Measurements from ENCODE around the gene RBM45.

Gene RBM45

GRCh38 chr2:178160601-178161000, 48.4 kb downstream of the RBM45 start:
- TF ChIP-seq FOXP2 (optimal IDR thresholded peaks at IDR 0.05; ENCODE audit: borderline replicate concordance, extremely low read depth, extremely low read length, insufficient read depth) (no peak), TAF1 (IDR thresholded peaks at IDR 0.05; ENCODE audit: borderline replicate concordance, insufficient read depth, low read length) (no peak), POLR2AphosphoS5 (IDR thresholded peaks at IDR 0.05; ENCODE audit: low read depth, low read length) (no peak), SIN3A (IDR thresholded peaks at IDR 0.05; ENCODE audit: borderline replicate concordance, insufficient read depth, low read length) (no peak), REST (IDR thresholded peaks at IDR 0.05; ENCODE audit: insufficient read depth in 1 of 2, low read depth in 2 of 2, low read length in 2 of 2) (no peak)

GRCh38 chr2:178163395-178163794, 51.2 kb downstream of the RBM45 start:
- TF ChIP-seq TAF1 (IDR thresholded peaks at IDR 0.05; ENCODE audit: borderline replicate concordance, insufficient read depth, low read length) (no peak), POLR2AphosphoS5 (IDR thresholded peaks at IDR 0.05; ENCODE audit: low read depth, low read length) (no peak), REST (IDR thresholded peaks at IDR 0.05; ENCODE audit: insufficient read depth in 1 of 2, low read depth in 2 of 2, low read length in 2 of 2) (no peak), FOXP2 (optimal IDR thresholded peaks at IDR 0.05; ENCODE audit: borderline replicate concordance, extremely low read depth, extremely low read length, insufficient read depth) (no peak), SIN3A (IDR thresholded peaks at IDR 0.05; ENCODE audit: borderline replicate concordance, insufficient read depth, low read length) (no peak)

GRCh38 chr2:178163911-178164310, 51.7 kb downstream of the RBM45 start:
- no peak for TF ChIP-seq FOXP2 (optimal IDR thresholded peaks at IDR 0.05; ENCODE audit: borderline replicate concordance, extremely low read depth, extremely low read length, insufficient read depth)
- TF ChIP-seq REST (IDR thresholded peaks at IDR 0.05; ENCODE audit: insufficient read depth in 1 of 2, low read depth in 2 of 2, low read length in 2 of 2): no peak
- TF ChIP-seq POLR2AphosphoS5 (IDR thresholded peaks at IDR 0.05; ENCODE audit: low read depth, low read length): no peak
- TF ChIP-seq TAF1 (IDR thresholded peaks at IDR 0.05; ENCODE audit: borderline replicate concordance, insufficient read depth, low read length): no peak
- no peak for TF ChIP-seq SIN3A (IDR thresholded peaks at IDR 0.05; ENCODE audit: borderline replicate concordance, insufficient read depth, low read length)

GRCh38 chr2:178173657-178174056, 61.4 kb downstream of the RBM45 start:
- TF ChIP-seq TAF1 (IDR thresholded peaks at IDR 0.05; ENCODE audit: borderline replicate concordance, insufficient read depth, low read length) (no peak), REST (IDR thresholded peaks at IDR 0.05; ENCODE audit: insufficient read depth in 1 of 2, low read depth in 2 of 2, low read length in 2 of 2) (no peak), POLR2AphosphoS5 (IDR thresholded peaks at IDR 0.05; ENCODE audit: low read depth, low read length) (no peak), SIN3A (IDR thresholded peaks at IDR 0.05; ENCODE audit: borderline replicate concordance, insufficient read depth, low read length) (no peak), FOXP2 (optimal IDR thresholded peaks at IDR 0.05; ENCODE audit: borderline replicate concordance, extremely low read depth, extremely low read length, insufficient read depth) (no peak)

All from PFSK-1 (cell line).